Stimulated activated CD8-positive, alpha-beta memory T cell treated with anti-CD3 and anti-CD28 coated beads, Interleukin-12 subunit alpha, Interleukin-12 subunit beta, amount 100 ng/mL, for 4 hours (primary cell): Measurements from ENCODE around the gene EHMT2.
"Not testable (repeated sequence)": the region's sequence is repeated elsewhere in the genome, so short reads cannot be mapped to it uniquely, and the experiment has no call there.

ENCODE experiments used
- DNase-seq: peaks from one replicate; pipeline ENCODE4 v3.0.0-alpha.2; 2020; ENCODE audit warnings: low read depth

The EHMT2 gene

GRCh38 chr6:31915351-31915750, 17.9 kb upstream of the EHMT2 start:
- DNase-seq = no peak

DNA sequence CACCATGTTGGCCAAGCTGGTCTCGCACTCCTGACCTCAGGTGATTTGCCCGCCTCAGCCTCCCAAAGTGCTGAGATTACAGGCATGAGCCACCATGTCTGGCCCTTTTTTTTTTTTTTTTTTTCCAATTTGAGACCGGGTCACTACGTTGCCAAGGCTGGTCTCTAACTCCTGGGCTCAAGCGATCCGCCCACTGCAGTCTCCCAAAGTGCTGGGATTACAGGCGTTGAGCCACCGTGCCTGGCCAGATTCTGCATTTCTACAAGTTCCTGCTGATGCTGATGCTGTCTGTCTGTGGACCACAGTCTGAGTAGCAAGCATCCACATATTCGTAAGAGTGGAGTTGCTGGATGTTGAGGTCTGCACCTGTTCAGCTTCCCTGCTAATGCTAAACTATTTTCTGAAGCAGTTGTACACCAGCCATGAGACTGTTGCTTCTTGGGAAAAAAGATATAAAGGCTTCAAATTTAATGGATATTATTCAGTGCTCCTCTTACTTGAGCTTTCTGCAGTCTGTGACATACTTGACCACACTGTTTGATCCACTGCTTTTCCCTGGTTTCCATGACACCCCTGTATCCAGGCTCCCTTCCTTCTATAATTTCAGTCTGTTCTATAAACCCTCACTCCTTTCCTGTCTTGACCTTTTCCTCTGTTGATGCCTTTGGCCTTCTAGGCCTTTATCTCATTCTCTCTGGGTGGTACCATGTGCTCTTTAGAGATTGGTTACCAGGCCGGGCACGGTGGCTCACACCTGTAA, 14.5 kb upstream of the EHMT2 start:
- no peak for DNase-seq

GRCh38 chr6:31909298-31909697, 11.8 kb upstream of the EHMT2 start:
- not testable (repeated sequence) for DNase-seq

GRCh38 chr6:31908791-31909190, 11.3 kb upstream of the EHMT2 start:
- no peak for DNase-seq

DNA sequence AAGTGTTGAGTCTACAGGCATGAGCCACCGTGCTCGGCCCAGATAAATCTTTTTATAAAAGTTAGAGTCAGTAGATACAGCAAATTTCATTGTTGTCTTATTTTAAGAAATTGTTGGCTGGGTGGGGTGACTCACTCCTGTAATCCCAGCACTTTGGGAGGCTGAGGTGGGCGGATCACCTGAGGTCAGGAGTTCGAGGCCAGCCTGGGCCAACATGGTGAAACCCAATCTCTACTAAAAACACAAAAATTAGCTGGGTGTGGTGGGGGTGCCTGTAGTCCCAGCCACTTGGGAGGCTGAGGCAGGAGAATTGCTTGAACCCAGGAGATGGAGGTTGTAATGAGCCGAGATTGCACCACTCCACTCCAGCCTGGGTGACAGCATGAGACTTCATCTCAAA, 10.8 kb upstream of the EHMT2 start:
- not testable (repeated sequence) for DNase-seq

- DNase-seq = no peak
These were observed 9.8 kb upstream of the EHMT2 start for GRCh38 chr6:31907158-31907813.

- DNase-seq = not testable (repeated sequence)
These were observed 9.2 kb upstream of the EHMT2 start for GRCh38 chr6:31906727-31907126.

DNA sequence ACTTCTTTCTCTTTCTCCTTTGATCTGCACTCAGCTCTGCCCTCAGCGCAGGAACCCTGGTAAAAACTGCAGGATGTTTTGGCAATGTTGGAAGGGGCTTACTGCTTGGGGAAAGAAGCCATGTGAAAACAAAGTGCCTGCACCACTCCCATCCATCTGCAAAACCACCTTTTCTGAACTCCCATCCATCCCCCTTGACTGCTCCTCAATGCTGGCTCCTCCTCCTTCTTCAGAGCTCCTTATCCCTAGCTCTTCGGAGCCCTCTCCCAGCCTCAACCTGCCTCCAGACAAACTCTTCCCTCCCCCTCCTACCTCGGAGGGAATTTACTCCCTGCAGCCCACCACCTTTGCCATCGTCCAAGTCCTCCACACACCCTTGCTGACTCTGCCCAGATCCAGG, 8.6 kb upstream of the EHMT2 start:
- no peak for DNase-seq

DNA sequence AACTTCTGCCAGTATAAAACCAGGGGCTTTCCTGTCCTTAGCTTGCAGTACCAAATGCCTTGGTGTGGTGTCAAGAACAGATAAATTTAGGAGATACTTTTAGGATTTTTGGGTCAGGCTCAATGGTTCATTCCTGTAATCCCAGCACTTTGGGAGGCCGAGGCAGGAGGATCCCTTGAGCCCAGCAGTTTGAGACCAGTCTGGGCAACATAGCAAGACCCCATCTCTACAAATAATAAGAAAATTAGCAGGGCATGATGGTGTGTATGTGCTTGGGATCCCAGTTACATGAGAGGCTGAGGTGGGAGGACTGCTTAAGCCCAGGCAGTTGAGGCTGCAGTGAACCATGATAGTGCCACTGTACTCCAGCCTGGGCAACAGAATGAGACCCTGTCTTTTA, 7.5 kb upstream of the EHMT2 start:
- DNase-seq = no peak

- no peak for DNase-seq
These were observed 6.5 kb upstream of the EHMT2 start for GRCh38 chr6:31903957-31904356.

DNA sequence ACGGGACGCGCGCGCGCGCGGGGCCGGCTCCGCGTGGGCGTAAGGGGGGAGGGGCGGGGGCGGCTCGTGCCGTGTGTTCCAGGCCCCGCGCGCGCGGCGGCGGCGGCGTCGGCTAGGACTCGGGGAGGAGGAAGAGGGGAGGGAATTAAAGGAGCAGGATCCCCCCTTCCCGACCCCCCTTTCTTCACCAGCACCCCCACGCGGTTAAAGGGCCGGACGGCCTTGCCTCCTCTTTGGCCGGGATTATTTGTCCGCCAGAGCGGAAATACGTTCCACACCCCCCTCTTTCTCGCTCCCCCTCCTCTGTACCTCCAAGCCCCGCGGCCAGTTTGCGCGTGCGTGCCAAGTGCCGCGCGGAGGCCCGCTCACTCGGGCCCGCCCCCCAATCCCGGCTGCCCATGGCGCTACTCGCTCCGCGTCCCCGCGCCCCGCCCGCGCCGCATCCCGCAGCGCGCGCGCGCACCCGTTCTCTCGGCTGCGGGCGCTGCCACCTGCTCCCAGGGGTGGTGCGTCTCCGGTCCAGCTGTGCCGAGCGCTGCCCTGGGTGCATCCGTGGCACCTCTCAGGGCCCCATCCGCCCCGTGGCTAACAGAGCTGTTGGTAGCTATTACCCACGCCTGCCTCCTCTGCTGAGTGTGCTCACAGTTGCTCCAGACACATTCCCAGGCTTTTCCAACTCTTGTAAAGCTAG, 4.6 kb upstream of the EHMT2 start, which contains the start of gene ZBTB12:
Gene ZBTB12, minus strand, starts transcription at position 134 of the 691 bp plus-strand sequence. CDS start 781 bp downstream, outside the sequence.
- DNase-seq = peak; percentile 81

DNA sequence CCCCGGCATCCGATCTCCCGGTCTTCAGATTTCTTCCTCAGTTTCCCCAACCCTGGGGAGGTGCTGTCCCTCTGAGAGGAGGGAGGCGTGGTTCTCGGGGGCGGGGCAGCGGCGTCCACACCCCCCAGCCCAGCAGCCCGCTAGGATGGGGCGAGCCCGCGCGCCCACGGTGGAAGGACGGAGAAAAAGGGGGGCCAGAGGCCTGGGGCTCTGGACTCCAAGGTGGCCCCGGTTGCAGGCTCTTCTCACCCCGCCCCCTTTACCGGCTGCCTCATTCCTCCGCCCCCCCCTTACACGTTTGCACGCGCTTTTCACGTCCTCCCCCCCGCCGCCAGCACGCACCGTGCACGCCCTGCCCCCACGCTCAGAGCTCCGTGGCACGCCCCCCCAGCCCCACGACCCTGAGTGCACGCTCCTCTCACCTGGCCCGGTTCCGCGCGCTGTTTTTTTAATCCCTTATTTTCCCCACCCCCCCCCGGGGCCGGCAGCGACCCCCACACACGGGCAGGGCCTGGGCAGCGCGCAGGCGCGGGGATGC, 4.0 kb upstream of the EHMT2 start:
- DNase-seq = peak; percentile 56

GRCh38 chr6:31900917-31901414, 3.5 kb upstream of the EHMT2 start:
- no peak for DNase-seq

- no peak for DNase-seq
These were observed 2.6 kb upstream of the EHMT2 start for GRCh38 chr6:31899882-31900722.

DNA sequence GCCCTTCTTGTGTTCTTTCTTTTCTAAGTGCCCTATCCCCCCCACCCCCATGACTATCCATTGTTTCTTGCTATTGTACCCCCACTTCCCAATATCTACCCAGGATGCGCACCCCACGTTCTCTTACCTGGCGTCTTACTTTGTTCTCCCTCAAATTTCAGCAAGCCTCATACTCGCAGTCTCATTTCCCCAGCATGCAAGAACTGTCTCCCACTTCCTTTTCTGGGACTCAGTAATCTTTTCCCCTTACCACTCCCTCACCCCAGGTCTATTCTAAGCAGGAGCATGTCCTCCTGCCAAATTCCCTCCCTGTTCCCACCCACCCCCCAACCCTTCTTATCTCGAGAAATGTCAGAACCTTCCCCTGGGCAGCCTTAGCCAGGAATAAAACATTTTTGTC, 1.7 kb upstream of the EHMT2 start:
- DNase-seq = no peak

GRCh38 chr6:31898383-31899011, 999 bp upstream of the EHMT2 start:
- DNase-seq = no peak

GRCh38 chr6:31896856-31897611, 464 bp downstream of the EHMT2 start:
- no peak for DNase-seq

GRCh38 chr6:31896493-31896855, 1.0 kb downstream of the EHMT2 start:
- DNase-seq = no peak

DNA sequence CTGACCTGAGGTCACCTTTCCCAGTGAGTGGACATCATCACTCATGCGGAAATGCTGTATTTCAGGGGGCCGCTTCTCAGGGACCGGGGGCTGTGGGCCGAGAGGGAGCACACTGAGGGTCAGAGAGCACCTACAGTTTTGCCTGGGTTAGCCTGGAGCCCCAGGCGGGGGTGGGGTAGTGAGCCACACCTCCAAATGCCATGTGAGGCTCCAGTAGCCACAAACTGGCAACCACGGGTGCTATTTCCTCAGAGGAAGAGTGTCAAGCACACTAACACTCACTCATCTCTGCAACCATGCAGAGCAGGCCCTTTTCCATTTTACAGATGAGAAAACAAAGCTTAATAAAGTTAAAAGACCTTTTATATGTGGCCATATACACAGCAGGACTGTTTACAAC, 4.7 kb downstream of the EHMT2 start:
- no peak for DNase-seq

- DNase-seq = no peak
These were observed 8.0 kb downstream of the EHMT2 start for GRCh38 chr6:31889331-31889972.
